Hematopoietic multipotent progenitor cell treated with erythropoietin and hydrocortisone succinate and interleukin-3 and kit ligand, for 15 days (in vitro differentiated cells): ENCODE results near the gene SNRNP40.
A peak's percentile ranks its signal among the peaks of the same experiment; 100 is the strongest.
"Not testable (repeated sequence)": the region's sequence is repeated elsewhere in the genome, so short reads cannot be mapped to it uniquely, and the experiment has no call there.

Source experiments
- DNase-seq: peaks from one replicate; pipeline ENCODE4 v3.0.0-alpha.2; 2015; ENCODE audit warnings: low spot score

The SNRNP40 gene

DNA sequence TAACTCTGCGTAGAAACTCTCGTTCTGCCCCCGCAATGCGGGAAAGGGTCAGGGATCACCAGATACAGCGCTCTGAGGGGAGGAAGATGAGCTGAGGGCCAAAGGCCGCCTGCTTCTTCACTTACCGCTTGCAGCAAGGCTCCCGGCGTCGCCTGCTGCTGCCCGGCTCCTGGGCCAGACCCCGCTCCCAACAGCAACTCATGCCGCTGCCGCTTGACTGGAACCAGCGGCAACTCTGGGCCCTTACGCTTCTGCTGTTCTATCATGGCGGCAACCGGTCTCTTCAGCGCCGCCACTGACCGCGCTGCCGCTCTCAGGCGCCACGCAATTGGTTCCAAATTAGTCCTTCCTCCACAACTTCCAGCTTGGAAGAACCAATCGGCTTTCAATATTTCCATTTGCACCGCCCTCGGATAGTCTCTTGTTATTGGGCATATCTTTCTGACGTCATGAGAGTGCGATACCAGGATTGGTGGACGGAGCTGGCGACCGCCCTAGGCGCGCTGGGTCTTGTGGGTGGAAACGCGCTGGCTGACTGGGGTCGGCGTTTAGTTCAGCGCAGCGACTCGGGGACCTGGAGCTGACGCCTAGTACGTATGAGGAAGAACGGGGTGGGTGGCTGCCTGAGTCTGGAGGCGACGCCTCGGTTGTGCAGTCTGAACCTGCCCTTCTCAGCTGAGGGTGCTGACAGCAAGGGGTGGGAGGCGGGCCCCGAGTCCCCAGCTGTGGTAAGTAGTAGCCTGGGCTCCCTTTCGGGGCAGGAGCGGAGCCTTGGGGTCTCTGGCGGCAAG is at the start of gene SNRNP40, which contains the start of gene ZCCHC17:
TSS of gene SNRNP40 (minus strand) at position 303 of the 791 bp plus-strand sequence. CDS start at position 266, 37 bp downstream.
TSS of gene ZCCHC17 (plus strand) at position 547 of the 791 bp plus-strand sequence. CDS start 13,067 bp downstream, outside the sequence.
- DNase-seq = peak; percentile 100

DNA sequence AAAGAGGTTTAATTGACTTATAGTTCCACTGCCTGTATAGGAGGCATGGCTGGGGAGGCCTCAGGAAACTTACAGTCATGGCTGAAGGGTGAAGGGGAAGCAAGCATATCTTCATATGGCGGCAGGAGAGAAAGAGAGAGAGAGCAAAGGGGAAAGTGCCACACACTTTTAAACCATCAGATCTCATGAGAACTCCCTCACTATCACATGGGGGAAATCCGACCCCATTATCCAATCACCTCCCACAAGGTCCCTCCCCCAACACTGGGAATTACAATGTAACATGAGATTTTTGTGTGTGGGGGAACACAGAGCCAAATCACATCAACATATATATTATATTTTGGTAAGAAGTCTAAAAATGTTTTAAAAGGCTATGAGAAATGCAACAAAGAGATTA is 49.0 kb upstream of the SNRNP40 start:
- peak; percentile 36 for DNase-seq

DNA sequence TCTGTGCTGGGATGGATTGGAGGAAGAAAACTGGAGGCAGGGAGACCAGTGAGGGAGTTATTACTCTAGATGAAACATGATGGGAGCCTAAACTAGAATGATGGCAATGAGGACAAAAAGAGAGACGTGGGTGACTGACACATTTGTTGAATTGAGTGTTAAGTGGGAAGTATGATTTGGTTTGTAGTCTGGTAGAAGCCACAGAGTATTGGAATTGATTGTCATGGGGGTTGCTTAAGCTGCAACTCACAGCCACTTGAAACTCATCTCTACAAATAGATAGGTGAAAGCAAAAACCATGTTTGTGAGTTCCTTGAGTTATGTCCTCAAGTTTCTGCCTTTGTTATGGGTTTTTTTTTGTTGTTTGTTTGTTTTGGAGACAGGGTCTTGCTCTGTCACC is 47.9 kb upstream of the SNRNP40 start:
- no peak for DNase-seq

DNA sequence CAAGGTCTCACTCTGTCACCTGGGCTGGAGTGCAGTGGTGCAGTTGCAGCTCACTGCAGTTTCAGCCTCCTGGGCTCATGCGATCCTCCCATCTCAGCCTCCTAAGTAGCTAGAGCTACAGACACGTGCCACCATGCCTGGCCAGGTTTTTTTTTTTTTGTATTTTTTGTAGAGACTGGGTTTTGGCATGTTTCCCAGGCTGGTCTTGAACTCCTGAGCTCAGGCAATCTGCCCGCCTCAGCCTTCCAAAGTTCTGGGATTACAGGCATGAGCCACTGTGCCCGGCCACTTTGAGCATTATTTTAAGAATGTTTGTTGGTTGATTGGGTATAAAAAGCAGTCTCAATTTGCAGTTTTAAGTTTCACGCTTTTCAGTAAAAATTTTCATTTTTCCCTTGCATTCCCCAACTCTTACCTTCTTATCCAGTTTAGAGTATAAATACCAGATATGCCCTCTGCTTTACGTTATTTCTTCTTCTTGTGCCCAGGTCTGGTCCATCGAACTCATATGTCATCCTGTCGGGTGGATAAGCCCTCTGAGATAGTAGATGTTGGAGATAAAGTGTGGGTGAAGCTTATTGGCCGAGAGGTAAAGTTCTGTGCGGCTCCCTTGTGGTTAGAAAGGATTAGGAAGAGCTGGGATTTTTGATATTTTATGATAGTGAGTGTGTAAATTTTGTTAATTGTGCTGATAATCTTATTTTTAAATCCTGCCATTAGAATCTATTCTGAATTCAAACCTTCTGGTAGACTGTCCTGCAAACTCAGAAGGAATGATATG is 40.3 kb upstream of the SNRNP40 start:
- DNase-seq = no peak

DNA sequence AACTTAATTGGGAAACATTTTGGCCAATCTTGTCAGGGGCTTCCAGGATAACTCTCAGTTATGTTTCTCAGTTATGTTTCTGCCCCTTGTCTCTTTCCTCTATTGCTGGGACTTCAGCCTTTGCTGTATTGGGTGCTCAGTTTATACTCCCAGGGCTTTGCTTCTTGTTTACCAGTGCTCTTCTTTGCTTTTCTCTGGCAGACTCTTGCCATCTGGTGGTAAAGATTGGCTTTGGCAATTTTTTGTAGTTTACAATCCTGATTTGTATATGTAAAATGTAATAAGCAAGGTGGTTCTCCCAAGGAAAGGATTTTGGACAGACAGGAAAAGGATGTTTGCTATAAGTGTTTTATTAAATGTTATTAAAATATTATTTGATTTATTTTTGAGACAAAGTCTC is 38.4 kb upstream of the SNRNP40 start:
- DNase-seq = peak; percentile 52

DNA sequence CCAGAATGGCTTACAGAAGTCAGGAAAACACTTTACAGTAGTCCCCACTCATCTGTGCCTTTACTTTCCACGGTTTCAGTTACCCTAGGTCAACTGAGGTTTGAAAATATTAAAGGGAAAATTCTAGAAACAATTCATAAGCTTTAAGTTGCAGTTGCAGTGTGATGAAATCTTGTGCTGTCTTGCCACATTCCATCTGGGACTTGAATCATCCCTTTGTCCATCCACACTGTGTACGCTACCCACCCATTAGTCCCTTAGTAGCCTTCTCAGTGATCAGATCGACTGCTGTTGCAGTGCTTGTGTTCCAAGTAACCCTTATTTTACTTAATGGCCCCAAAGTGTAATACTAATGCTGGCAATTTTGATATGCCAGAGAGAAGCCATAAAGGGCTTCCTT is 30.8 kb upstream of the SNRNP40 start:
- DNase-seq = no peak

DNA sequence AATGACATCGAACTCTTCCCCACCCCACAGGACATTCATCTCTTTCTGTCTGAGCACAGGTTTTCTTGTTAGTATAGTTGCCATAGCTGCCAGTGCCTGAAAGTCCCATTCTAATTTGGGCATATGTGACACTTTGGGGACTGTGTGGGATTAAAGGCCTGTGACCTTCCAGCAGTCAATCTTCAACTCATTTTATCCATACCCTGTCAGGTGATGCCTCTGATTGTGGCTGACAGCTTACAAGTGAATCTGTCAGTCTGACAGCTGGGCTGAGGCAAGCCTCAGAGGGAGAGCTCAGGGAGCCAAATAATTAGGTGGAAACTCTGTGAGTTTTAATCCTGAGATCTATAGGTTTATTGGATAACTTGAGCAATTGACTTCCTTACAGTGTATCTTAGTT is 29.9 kb upstream of the SNRNP40 start:
- DNase-seq = no peak

DNA sequence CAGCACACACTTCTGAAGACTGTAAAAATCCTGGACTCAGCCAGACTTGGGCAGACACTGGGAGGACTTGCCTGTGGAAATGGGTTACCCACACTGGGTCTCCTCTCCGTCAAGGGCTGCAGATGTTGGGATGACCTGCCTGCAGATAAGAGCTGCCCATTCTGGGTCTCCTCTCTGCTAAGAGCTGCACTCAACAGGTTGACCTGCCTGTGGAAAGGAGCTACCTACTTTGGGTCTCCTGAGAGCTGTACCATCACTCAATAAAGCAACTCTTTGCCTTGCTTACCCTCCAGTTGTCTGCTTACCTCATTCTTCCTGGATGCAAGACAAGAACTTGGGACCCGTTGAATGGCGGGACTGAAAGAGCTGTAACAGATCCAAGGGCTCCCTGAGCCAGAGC is 28.4 kb upstream of the SNRNP40 start:
- DNase-seq = no peak

DNA sequence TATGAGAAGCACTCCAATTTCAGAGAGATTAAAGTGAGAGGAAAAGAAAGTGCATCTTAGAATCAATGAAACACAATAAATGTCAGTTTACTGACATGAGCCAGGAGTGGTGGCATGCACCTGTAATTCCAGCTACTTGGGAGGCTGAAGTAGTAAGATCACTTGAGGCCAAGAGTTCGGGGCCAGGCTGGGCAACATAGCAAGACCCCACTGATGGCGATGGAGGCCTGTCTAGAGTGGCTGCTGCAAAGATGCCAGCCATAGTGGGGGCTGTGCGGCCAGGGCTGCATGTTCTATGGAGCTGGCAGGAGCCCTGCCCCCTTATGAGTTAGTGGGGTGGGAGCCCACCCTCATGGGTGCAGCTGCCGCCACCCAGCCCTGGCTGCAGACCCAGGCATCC is 27.5 kb upstream of the SNRNP40 start:
- DNase-seq = no peak

DNA sequence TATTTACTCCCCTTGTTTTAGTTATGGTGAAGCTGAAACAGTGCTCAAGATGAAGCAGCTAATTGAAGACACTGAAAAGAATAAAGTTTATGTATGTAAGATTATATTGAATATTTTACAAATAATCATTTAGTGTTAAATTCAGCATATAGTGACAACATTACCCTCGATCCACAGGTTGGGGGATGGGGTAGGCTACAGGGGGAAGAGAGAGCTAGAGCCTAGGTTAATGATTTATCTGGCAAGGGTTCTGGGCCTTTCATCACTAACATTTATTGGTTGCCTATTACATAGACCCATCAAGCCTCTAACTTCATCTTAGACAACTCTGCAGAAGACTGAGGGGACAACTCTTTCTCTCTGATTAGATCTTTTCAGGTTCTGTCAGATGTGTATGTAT is 21.6 kb upstream of the SNRNP40 start:
- DNase-seq = no peak

DNA sequence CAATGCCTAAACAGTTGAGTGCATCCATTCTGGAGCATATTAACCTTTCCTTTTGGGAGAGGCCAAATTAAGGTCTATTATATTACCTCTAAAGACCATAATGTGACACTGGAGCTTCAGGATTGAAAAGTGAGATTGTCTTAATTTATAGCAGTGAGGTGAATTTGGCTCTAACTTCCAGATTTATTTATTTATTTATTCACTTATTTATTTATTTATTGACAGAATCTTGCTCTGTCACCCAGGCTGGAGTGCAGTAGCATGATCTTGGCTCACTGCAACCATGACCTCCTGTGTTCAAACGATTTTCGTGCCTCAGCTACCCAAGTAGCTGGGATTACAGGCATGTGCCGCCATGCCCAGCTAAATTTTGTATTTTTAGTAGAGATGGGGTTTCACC is 19.3 kb upstream of the SNRNP40 start:
- no peak for DNase-seq

DNA sequence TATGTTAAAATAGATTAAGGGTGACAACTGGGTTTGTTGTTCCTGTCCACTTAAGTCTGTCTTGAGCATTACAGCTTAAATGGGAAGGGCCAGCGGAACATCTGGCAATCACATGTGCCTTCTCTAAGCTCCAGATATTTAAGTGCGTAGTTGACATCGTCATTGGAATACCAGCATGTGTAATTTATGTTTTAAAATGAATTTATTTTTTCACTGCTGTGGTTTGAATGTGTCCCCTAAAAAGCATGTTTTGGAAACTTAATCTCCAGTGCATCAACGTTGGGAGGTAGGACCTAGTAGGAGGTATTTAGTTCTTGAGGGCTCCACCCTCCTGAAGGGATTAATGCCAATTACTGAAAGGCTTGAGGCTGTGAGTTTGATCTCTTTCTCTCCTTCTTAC is 13.6 kb upstream of the SNRNP40 start:
- no peak for DNase-seq

DNA sequence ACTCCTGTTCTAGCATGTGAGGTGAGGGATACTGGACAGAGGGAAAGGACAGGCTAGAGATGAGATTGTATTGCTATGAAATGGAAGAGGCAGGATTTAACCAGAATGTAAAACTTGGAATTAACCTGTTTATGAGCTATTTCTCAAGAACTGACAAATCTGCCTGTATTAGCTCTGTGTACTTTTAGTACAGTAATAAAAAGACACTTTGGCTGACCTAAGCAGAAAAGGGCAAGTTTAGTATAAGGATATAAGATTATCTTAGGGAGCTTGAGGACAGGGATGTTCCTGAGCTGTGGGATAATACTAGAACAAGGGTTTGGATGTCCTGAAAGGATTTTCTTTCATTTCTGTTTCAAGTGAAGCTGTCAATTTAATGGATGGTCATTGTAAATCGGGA is 11.4 kb upstream of the SNRNP40 start:
- DNase-seq = no peak

DNA sequence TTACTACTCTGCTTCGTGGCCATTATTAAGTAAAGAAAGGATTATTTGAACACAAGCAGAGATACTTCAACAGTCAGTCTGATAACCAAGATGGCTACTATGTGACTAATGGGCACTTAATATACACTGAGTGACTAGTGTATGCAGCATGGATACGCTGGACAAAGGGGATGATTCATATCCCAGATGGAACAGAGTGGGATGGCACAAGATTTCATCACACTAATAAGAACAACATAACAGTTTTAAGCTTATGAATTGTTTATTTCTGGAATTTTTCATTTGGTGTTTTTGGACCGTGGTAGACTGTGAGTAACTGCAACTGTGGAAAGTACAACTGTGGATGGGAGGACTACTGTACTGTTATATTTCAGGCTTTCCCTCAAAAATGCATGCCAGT is 9.7 kb upstream of the SNRNP40 start:
- DNase-seq = no peak

DNA sequence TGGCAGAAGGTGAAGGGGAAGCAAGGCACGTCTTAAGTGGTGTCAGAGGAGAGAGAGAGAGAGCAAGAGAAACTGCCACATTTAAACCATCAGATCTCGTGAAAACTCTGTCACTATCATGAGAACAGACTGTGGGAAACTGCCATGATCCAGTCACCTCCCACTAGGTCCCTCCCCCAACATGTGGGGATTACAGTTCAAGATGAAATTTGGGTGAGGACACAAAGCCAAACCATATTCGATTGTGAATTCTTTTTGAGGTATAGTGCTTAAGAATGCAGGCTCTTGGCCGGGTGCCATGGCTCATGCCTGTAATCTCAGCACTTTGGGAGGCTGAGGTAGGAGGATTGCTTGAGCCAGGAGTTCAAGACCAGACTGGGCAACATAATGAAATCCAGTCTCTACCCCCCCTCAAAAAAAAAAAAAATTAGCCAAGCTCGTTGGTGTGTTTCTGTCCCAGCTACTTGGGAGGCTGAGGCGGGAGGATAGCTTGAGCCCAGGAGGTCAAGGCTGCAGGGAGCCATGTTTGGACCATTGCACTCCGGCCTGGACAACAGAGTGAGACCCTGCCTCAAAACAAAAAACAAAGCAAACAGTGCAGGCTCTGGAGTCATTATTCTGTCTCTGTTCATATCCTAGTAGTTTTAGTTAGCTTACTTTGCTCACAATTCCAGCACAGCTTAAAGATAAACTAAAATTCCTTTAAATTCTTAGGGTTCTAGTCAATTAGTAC is 6.3 kb upstream of the SNRNP40 start:
- DNase-seq = no peak

DNA sequence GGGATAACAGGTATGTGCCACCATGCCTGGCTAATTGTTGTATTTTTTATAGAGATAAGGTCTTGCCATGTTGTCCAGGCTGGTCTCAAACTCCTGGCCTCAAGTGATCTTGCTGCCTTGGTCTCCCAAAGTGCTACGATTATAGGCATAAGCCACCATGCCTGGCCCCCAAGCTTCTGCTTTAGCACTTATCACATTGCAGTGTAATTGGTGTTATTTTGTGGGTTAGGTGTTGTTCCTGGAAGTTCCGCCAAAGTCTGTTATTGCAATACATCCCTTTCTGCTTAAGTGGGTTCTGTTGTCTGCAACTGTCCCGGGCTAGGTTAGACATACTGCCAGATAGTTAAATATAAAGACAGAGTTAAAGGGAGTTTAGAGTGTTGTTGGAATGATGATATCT is 3.6 kb upstream of the SNRNP40 start:
- DNase-seq = no peak

DNA sequence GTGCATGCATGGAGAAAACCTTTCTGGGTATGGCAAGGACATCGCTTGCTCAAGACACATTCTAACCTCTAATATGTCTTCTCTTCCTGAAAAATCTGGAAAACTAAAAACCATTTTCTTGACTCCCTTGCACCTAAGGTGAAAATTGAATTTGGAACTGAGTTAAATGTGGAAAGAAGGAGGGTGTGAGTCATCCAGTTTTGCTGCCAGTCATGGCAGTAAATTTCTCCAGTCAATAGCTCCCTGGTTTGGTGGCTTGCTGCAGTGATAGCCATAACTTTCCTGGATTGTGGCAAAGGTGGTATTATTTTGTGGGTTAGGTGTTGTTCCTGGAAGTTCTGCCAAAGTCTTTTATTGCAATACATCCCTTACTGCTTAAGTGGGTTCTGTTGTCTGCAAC is 2.8 kb upstream of the SNRNP40 start:
- no peak for DNase-seq

DNA sequence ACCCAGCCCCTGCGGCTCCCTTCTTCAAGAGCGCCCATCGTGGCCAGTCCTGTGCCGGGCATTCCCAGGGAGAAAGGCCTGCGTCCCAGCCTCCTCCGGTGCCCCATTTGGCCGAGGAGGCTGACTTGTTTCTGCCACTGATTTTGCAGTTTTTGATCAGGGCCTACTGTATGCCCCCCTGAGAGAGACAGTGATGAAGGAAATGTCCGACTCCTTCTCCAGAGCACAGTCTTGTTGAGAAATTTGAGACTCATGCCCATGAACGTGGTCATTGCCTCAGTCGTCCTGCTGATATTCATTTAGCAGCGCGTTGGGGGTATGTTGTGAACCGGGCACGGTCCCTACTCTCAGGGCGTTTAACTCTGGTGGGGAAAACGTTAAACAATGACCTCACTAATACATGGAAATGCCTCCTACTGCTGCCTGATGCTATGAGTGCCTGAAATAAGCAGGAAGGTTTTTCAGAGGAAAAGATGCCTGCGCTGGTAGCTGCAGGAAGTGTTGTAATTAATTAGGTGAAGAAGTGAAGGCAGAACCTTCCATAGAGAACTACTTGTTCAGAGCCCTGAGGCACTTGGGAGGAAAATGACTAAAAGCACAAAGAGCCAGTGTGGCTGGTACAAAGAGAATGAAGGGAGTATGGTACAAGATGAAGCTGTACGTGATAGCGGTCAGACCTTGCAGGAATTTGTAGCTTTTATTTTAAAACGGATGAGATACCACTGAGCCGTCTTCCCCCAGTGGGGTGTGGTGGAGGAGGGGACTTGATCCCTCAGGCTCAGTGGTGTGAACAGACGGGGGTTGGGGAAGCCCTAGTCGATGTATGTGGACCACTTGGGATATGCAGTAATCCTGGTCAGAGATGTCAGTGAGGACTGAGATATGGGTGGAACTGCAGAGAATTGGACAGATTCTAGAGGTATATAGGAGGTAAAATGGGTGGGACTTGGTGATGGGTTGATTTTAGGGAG is 974 bp upstream of the SNRNP40 start:
- DNase-seq = no peak

DNA sequence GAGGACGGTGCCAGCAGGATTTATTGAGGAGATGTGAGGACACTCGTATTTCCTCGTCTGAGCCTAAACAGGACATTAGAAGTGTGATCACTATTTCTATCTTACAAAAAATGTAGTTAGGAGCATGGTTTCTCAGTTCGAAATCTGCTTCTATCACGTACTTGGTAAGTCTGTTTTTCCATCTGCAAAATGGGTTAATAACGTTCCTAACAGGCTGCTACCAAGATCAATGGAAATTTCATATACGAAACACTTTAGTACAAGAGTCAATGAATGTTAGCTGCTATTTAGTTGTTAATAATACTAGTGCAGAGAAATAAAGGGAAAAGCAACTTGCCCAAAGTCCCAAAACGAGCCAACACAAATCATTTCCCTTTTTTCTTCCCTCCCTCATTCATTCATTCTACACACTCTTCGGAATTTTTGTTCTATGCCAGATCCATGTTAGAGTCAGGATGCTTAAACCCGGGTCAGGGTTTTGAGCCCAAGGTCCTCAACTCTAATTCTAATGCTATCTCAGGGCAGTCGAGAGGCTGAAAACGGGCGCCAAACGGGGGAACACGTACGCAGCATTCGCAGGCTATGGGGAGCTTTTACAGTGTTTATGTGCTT is 608 bp downstream of the SNRNP40 start:
- no peak for DNase-seq

DNA sequence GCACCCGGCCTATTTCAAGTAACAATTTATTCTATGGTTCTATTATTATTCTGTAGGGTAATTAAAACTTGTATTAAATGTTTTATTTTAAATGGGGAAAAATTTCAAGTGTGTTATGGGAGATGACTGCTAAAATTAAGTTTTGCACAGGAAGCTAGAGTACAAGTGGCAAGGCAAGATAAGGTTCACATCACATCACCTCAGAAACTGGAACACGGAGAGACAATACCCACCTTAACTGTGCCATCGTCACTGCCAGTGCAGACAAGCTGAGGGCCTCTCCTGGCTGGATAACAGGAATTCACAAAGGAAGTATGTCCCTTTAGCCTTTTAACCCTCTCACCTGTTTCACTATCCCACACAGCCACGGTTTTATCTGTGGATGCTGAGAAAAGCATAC is 7.6 kb downstream of the SNRNP40 start:
- no peak for DNase-seq

DNA sequence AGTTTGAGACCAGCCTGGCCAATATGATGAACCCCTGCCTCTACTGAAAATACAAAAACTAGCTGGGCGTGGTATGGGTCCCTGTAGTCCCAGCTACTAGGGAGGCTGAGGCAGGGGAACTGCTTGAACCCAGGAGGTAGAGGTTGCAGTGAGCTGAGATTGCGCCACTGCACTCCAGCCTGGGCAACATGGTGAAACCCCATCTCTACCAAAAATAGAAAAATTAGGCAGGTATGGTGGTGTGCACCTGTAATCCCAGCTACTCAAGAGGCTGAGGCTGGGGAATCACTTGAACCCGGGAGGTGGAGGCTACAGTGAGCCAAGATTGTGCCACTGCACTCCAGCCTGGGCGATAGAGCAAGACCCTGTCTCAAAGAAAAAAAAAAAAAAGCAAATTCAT is 8.8 kb downstream of the SNRNP40 start:
- DNase-seq = not testable (repeated sequence)
